SH-SY5Y (cell line): ENCODE results near the gene THSD4.

Experiments used
- GATA2 ChIP-seq: IDR thresholded peaks from 2 replicates; pipeline ENCODE4 v1.6.1; 2011; ENCODE audit warnings: mild to moderate bottlenecking, low read depth, low read length
- GATA3 ChIP-seq: IDR thresholded peaks from 2 replicates; pipeline ENCODE4 v1.6.1; 2011; ENCODE audit warnings: low read depth, mild to moderate bottlenecking, low read length, moderate library complexity

GRCh38 chr15:71350622-71351378 is 235.5 kb downstream of the THSD4 start:
- no peak for TF ChIP-seq GATA2
- no peak for TF ChIP-seq GATA3
